ENCODE results near the gene ADNP2. TPM values are rescaled to one million over a fixed set of nuclear protein-coding genes. Genes with fewer than 3 reads are reported as not detected.

Gene ADNP2
- total RNA-seq, 1 donor from 2014 or later: 33.9 TPM

DNA sequence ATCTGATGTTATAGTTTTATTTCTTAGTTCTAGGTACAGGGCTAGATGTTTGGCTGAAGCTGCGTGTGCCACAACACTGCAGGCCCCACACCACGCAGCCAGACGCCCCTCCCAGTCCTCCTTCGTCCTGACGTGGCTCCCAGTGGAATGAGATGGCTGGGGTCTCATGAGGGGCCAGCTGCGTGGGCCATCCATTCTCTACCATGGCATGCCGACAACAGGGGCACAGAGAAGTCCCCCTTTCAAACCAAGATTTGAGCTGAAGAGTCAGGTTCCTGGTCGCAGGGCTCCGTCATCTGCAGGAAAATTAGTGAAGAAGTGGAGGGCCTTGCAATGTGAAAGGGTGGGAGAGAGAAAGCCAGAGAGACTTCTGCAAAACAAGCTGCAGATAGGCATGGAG lies 73.8 kb downstream of the ADNP2 start:
- Mint-ChIP-seq H3K27me3 (ENCODE audit: low read depth) (no peaks in the 10 kb centered on the region), H3K4me1 (peaks cover 8% of the 10 kb centered on the region), H3K9me3 (no peaks in the 10 kb centered on the region), H3K27ac (no peak overlapping the region), H3K4me3 (no peak overlapping the region), H3K36me3 (no peaks in the 10 kb centered on the region)
- no peak for DNase-seq (ENCODE audit: low spot score in 2 of 2, unreplicated experiment in 2 of 2)
- TF ChIP-seq, protein P1, sequence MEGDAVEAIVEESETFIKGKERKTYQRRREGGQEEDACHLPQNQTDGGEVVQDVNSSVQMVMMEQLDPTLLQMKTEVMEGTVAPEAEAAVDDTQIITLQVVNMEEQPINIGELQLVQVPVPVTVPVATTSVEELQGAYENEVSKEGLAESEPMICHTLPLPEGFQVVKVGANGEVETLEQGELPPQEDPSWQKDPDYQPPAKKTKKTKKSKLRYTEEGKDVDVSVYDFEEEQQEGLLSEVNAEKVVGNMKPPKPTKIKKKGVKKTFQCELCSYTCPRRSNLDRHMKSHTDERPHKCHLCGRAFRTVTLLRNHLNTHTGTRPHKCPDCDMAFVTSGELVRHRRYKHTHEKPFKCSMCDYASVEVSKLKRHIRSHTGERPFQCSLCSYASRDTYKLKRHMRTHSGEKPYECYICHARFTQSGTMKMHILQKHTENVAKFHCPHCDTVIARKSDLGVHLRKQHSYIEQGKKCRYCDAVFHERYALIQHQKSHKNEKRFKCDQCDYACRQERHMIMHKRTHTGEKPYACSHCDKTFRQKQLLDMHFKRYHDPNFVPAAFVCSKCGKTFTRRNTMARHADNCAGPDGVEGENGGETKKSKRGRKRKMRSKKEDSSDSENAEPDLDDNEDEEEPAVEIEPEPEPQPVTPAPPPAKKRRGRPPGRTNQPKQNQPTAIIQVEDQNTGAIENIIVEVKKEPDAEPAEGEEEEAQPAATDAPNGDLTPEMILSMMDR (IDR thresholded peaks at IDR 0.05; ENCODE audit: unreplicated experiment): no peak

DNA sequence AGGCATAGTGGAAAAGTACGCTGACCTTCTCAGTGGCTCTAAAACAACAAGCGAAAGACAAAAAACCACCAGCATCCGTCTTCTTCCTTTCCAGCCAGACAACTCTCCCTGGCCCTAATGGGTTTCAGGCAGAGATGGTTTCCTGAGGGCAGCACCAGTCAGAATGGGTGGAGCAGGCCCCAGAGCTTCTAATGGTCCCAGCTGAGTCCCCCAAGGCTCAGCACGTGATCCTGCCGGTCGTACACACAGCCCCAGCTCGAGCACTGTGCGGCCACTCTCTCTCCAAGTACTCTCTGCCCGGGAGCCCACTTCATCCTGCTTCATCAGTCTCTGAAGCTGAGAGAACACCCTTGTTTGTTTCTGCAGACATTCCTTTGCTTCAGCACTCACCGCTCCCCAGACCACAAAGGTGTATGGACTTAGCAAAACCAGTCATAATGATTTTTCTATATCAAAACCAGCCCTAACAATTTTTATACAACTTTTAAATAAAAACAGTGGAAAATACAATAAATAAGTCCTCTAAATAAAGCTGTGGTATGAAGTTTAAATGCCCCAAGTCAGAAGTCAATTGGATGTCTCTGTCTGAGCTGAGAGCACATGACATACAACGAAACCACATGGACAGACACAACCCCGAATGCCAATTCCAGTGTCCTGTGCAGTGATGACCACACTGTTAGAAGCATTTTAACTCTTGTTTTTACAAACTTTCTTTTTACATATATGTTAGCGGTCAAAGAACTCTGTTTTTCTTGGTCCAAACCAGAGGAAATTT lies 74.4 kb downstream of the ADNP2 start:
- H3K27ac Mint-ChIP-seq: no peak overlapping the region

DNA sequence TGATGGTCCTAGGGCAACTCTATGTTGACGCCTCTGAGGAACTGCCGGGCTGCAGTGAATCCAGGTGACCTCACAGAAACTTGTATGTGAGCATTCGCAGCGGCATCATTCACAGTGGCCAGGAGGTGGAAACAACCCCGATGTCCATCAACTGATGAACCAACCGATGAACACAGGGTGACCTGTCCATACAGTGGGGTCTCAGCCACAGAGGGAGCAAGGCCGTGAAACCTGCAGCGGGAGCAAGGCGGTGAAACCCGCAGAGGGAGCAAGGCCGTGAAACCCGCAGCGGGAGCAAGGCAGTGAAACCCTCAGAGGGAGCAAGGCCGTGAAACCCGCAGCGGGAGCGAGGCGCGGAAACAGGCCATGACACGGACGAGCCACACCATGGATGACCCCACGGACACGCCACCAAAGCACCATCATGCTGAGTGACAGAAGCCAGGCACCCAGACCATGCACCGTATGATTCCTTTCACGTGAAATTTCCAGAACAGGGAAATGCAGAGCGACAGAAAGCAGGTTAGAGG lies 75.2 kb downstream of the ADNP2 start:
- Mint-ChIP-seq H3K36me3 (no peaks in the 10 kb centered on the region), H3K4me1 (peaks cover 8% of the 10 kb centered on the region), H3K27me3 (ENCODE audit: low read depth) (no peaks in the 10 kb centered on the region), H3K9me3 (no peaks in the 10 kb centered on the region), H3K27ac (no peak overlapping the region), H3K4me3 (no peak overlapping the region)
- TF ChIP-seq, protein P1 (IDR thresholded peaks at IDR 0.05; ENCODE audit: unreplicated experiment): no peak
- no peak for DNase-seq (ENCODE audit: low spot score in 2 of 2, unreplicated experiment in 2 of 2)

More for the DNA sequence above, 74.4 kb downstream of the ADNP2 start:
- Mint-ChIP-seq H3K36me3 (no peaks in the 10 kb centered on the region), H3K4me1 (peaks cover 8% of the 10 kb centered on the region), H3K4me3 (no peak overlapping the region), H3K27me3 (ENCODE audit: low read depth) (no peaks in the 10 kb centered on the region), H3K9me3 (no peaks in the 10 kb centered on the region)
- TF ChIP-seq, protein P1 (IDR thresholded peaks at IDR 0.05; ENCODE audit: unreplicated experiment): no peak
- DNase-seq (ENCODE audit: low spot score in 2 of 2, unreplicated experiment in 2 of 2): no peak

- no peak overlapping the region for H3K27ac Mint-ChIP-seq
- H3K9me3 Mint-ChIP-seq: no peaks in the 10 kb centered on the region
- H3K27me3 Mint-ChIP-seq (ENCODE audit: low read depth): no peaks in the 10 kb centered on the region
- TF ChIP-seq, protein P1 (IDR thresholded peaks at IDR 0.05; ENCODE audit: unreplicated experiment): no peak
- peaks cover 8% of the 10 kb centered on the region for H3K4me1 Mint-ChIP-seq
- DNase-seq (ENCODE audit: low spot score in 2 of 2, unreplicated experiment in 2 of 2): no peak
- H3K4me3 Mint-ChIP-seq: no peak overlapping the region
- no peaks in the 10 kb centered on the region for H3K36me3 Mint-ChIP-seq
These were observed 76.5 kb downstream of the ADNP2 start for GRCh38 chr18:80185545-80185944.

GRCh38 chr18:80187956-80188642 lies 79.0 kb downstream of the ADNP2 start:
- Mint-ChIP-seq H3K4me1 (peaks cover 5% of the 10 kb centered on the region), H3K27ac (no peak overlapping the region), H3K36me3 (peaks cover 4% of the 10 kb centered on the region), H3K27me3 (ENCODE audit: low read depth) (no peaks in the 10 kb centered on the region), H3K4me3 (no peak overlapping the region), H3K9me3 (no peaks in the 10 kb centered on the region)
- TF ChIP-seq, protein P1 (IDR thresholded peaks at IDR 0.05; ENCODE audit: unreplicated experiment): no peak
- no peak for DNase-seq (ENCODE audit: low spot score in 2 of 2, unreplicated experiment in 2 of 2)
